Ascending aorta (tissue), 2 donors: ENCODE measurements around the gene FASLG. TPM values are rescaled to one million over a fixed set of nuclear protein-coding genes. Genes with fewer than 3 reads are reported as not detected.

Experiments used
- DNase-seq, 2 donors: peaks; one replicate each; pipeline ENCODE4 v3.0.0-alpha.2; 2019; ENCODE audit warnings: low spot score in 2 of 2
- H3K27ac ChIP-seq, 2 donors: fragments of 200-600 bp; sonication (generic); one replicate each; pipeline ENCODE4 v1.5.1; 2016 to 2017; ENCODE audit warnings: mild to moderate bottlenecking in 1 of 2
- H3K27me3 ChIP-seq: fragments of 200-600 bp; sonication (generic); one replicate; pipeline ENCODE4 v1.5.1; 2017
- H3K36me3 ChIP-seq, 2 donors: fragments of 200-600 bp; sonication (generic); one replicate each; pipeline ENCODE4 v1.5.1; 2016
- H3K4me1 ChIP-seq, 2 donors: fragments of 200-600 bp; sonication (generic); one replicate each; pipeline ENCODE4 v1.5.1; 2016 to 2017; ENCODE audit warnings: mild to moderate bottlenecking in 1 of 2
- H3K4me3 ChIP-seq, 2 donors: fragments of 200-600 bp; sonication (generic); one replicate each; pipeline ENCODE4 v1.5.1; 2016 to 2017; ENCODE audit warnings: mild to moderate bottlenecking in 1 of 2
- H3K9me3 ChIP-seq, 2 donors: fragments of 200-600 bp; sonication (generic); one replicate each; pipeline ENCODE4 v1.5.1; 2016
- intact Hi-C: fragments of 100-400 bp; cut with DNase I; formaldehyde crosslinking; loops from one replicate; pipeline ENCODE4 v1.15.1; 2023
- total RNA-seq: library from RNA; depleted of rRNA; stranded (reverse); fragments of >200 nt; gene quantifications from one replicate; pipeline ENCODE4 v1.1.0, GENCODE V29; 2016
- TF ChIP-seq, protein P1 (sequence below), 3 experiments: fragments of 200-600 bp in 2 of 3; fragments of 450-650 bp in 1 of 3; sonication (generic) in 2 of 3; IDR thresholded peaks; one replicate each; pipeline ENCODE4 v1.5.1; 2016 to 2019; ENCODE audit warnings: antibody characterized with exemption in 3 of 3, mild to moderate bottlenecking in 1 of 3, moderate library complexity in 1 of 3

FASLG gene
- total RNA-seq, 1 donor from 2014 or later = not detected

DNA sequence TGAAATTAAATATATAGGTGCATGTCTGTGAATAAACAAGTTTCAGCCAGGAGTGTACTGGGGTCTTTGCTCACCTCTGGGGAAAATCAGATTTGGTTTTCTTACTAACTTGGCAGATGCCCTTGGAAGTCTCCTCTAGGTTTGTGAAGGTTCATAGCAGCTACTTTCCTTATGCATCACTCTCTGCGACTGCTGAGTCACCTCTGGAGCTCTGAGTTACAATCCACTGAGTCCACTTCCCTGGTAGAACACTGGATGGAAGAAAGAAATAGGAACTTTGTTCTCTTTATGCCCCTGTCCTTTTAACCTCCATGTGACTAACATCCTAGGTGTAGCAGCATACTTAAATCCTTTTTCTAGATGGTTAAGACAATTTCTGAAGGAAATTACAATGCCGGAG is 4.4 kb upstream of the FASLG start:
- TF ChIP-seq, protein P1, sequence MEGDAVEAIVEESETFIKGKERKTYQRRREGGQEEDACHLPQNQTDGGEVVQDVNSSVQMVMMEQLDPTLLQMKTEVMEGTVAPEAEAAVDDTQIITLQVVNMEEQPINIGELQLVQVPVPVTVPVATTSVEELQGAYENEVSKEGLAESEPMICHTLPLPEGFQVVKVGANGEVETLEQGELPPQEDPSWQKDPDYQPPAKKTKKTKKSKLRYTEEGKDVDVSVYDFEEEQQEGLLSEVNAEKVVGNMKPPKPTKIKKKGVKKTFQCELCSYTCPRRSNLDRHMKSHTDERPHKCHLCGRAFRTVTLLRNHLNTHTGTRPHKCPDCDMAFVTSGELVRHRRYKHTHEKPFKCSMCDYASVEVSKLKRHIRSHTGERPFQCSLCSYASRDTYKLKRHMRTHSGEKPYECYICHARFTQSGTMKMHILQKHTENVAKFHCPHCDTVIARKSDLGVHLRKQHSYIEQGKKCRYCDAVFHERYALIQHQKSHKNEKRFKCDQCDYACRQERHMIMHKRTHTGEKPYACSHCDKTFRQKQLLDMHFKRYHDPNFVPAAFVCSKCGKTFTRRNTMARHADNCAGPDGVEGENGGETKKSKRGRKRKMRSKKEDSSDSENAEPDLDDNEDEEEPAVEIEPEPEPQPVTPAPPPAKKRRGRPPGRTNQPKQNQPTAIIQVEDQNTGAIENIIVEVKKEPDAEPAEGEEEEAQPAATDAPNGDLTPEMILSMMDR (IDR thresholded peaks at IDR 0.05) = no peak
- Histone ChIP-seq H3K36me3 (no peaks in the 10 kb centered on the region), H3K4me3 (no peak overlapping the region), H3K27me3 (no peaks in the 10 kb centered on the region), H3K4me1 (no peaks in the 10 kb centered on the region), H3K27ac (no peak overlapping the region), H3K9me3 (no peaks in the 10 kb centered on the region)
- DNase-seq = no peak
- intact Hi-C loops = no loop called here

DNA sequence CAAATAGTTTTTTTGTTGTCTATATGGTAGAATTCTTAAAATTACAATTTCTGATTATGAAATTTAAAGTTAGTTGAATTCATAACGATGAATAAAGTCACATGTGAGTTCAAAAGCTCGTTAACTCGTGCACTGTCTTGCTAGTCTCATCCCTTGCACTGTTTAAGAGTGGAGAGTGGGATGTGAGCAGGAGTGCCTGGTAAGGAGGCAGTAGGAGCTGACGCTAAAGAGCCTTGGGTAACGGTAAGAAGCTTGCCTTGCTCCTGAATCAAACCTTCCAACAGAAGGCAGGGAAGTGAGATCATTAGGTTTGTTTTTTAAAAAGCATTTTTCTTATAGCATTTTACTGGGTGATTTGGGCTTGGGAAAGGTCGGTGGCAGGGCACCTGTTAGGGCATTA is 2.3 kb upstream of the FASLG start:
- no peak for DNase-seq
- Histone ChIP-seq H3K27me3 (no peaks in the 10 kb centered on the region), H3K36me3 (no peaks in the 10 kb centered on the region), H3K4me3 (no peak overlapping the region), H3K27ac (no peak overlapping the region), H3K9me3 (no peaks in the 10 kb centered on the region), H3K4me1 (no peaks in the 10 kb centered on the region)
- intact Hi-C loops = no loop called here
- TF ChIP-seq, protein P1 (IDR thresholded peaks at IDR 0.05) = no peak

- TF ChIP-seq, protein P1 (IDR thresholded peaks at IDR 0.05) = no peak
- H3K27ac ChIP-seq = no peak overlapping the region
- H3K9me3 ChIP-seq = no peaks in the 10 kb centered on the region
- no peak overlapping the region for H3K4me3 ChIP-seq
- H3K36me3 ChIP-seq = no peaks in the 10 kb centered on the region
- DNase-seq = no peak
- H3K4me1 ChIP-seq = no peaks in the 10 kb centered on the region
- H3K27me3 ChIP-seq = no peaks in the 10 kb centered on the region
- intact Hi-C loops = no loop called here
These were observed 1.3 kb upstream of the FASLG start for GRCh38 chr1:172657586-172657985.

DNA sequence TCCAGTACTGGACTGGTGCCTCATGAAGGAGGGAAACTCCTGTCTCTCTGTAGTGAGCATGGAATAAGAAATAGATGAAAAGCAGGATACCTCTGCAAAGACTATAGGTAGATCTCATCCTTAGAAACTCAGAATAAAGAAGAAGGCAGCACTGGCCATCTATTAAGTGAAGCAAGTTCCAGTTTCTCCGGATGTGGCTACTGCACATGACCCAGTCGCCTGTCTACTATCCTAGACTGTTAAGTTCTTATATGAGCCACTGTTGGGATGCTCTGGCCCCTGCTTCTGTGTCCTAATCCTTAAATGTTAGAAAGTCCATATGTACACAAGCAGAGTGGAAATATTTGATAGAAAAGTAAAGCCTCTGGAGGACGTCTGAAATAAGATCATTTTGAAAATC is 2.2 kb downstream of the FASLG start:
- no peak overlapping the region for H3K4me3 ChIP-seq
- intact Hi-C loops = no loop called here
- no peak overlapping the region for H3K27ac ChIP-seq
- TF ChIP-seq, protein P1 (IDR thresholded peaks at IDR 0.05) = no peak
- no peaks in the 10 kb centered on the region for H3K9me3 ChIP-seq
- no peaks in the 10 kb centered on the region for H3K27me3 ChIP-seq
- DNase-seq = no peak
- no peaks in the 10 kb centered on the region for H3K36me3 ChIP-seq
- H3K4me1 ChIP-seq = no peaks in the 10 kb centered on the region

DNA sequence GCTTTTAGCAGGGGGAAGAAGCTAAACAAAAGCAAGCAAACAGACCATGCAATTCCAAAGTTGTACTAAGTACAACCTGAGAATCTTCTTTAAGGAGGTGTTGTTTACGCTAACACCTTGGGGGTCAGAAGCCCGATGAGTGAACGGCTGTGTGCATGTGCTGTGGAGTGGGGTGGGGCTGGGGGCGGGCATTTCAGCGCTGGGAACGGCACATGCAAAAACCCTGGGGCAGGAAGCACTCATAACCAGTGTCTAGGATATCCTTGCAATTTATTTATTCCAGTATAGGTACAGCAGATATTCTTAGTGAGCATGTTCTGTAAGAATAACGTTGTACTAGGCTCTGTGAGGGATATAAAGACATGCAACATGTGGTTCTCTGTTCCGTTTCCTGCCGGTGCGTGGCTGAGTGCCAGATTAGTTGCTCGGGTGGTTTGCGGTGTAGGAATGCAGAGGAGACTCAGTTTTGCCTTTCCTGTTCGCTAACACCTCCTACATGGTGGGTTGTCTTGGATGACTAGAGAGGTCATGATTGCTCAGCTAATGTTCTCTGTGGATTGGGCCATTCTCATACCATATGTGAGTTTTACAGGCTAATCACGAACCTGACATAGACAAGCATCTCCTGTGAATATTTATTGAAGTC is 3.7 kb downstream of the FASLG start:
- Histone ChIP-seq H3K4me1 (no peaks in the 10 kb centered on the region), H3K36me3 (no peaks in the 10 kb centered on the region), H3K27ac (no peak overlapping the region), H3K27me3 (no peaks in the 10 kb centered on the region), H3K9me3 (no peaks in the 10 kb centered on the region), H3K4me3 (no peak overlapping the region)
- intact Hi-C loops = no loop called here
- TF ChIP-seq, protein P1 (IDR thresholded peaks at IDR 0.05) = no peak
- DNase-seq = peak; percentile 34 to 66

GRCh38 chr1:172663732-172664131 is 4.8 kb downstream of the FASLG start:
- H3K27me3 ChIP-seq = no peaks in the 10 kb centered on the region
- H3K27ac ChIP-seq = no peak overlapping the region
- TF ChIP-seq, protein P1 (IDR thresholded peaks at IDR 0.05) = no peak
- intact Hi-C loops = no loop called here
- no peaks in the 10 kb centered on the region for H3K36me3 ChIP-seq
- H3K9me3 ChIP-seq = no peaks in the 10 kb centered on the region
- no peaks in the 10 kb centered on the region for H3K4me1 ChIP-seq
- no peak overlapping the region for H3K4me3 ChIP-seq
- no peak for DNase-seq
